ENCODE measurements around the gene KRT8.
A peak's percentile ranks its signal among the peaks of the same experiment; 100 is the strongest.
"Not testable (repeated sequence)": the region's sequence is repeated elsewhere in the genome, so short reads cannot be mapped to it uniquely, and the experiment has no call there.

KRT8 gene

GRCh38 chr12:52900896-52901714, 3.8 kb downstream of the KRT8 start:
- DNase-seq, result no peak

- no peak for DNase-seq
These were observed 4.5 kb downstream of the KRT8 start for GRCh38 chr12:52900166-52900895.

GRCh38 chr12:52899338-52900035, 5.4 kb downstream of the KRT8 start:
- DNase-seq, result no peak

- DNase-seq, result no peak
These were observed 8.4 kb downstream of the KRT8 start for GRCh38 chr12:52896190-52897100.

GRCh38 chr12:52895726-52896189, 9.1 kb downstream of the KRT8 start:
- no peak for DNase-seq

- no peak for DNase-seq
These were observed 11.9 kb downstream of the KRT8 start for GRCh38 chr12:52892974-52893373.

GRCh38 chr12:52892207-52892852, 12.5 kb downstream of the KRT8 start:
- DNase-seq, result no peak

- DNase-seq, result no peak
These were observed 13.8 kb downstream of the KRT8 start for GRCh38 chr12:52891044-52891443.

- no peak for DNase-seq
These were observed 14.5 kb downstream of the KRT8 start for GRCh38 chr12:52890417-52890816.

GRCh38 chr12:52884526-52885293, 20.2 kb downstream of the KRT8 start:
- DNase-seq, result peak; percentile 31 to 68

- not testable (repeated sequence) for DNase-seq
These were observed 24.4 kb downstream of the KRT8 start for GRCh38 chr12:52880499-52880898.

GRCh38 chr12:52879394-52880351, 25.2 kb downstream of the KRT8 start:
- DNase-seq, result peak; percentile 74 to 84

GRCh38 chr12:52878507-52879393, 26.1 kb downstream of the KRT8 start:
- peak in 1 of 2 experiments; percentile 69 for DNase-seq

- no peak for DNase-seq
These were observed 27.6 kb downstream of the KRT8 start for GRCh38 chr12:52877242-52877641.

GRCh38 chr12:52876372-52876771, 28.5 kb downstream of the KRT8 start:
- DNase-seq, result peak in 1 of 2 experiments; percentile 30

GRCh38 chr12:52874573-52875435, 30.1 kb downstream of the KRT8 start:
- no peak for DNase-seq

- DNase-seq, result no peak
These were observed 30.9 kb downstream of the KRT8 start for GRCh38 chr12:52873832-52874572.
